Measurements from ENCODE around the gene TNXB.

GRCh38 chr6:32076321-32076809, 32.8 kb downstream of the TNXB start:
- TF ChIP-seq EZH2 (IDR thresholded peaks at IDR 0.05; ENCODE audit: borderline replicate concordance, insufficient read depth, low read length, poor library complexity, severe bottlenecking) (no peak), CTCF (IDR thresholded peaks at IDR 0.05; ENCODE audit: poor library complexity, severe bottlenecking) (no peak), MXI1 (conservative IDR thresholded peaks at IDR 0.05; ENCODE audit: poor library complexity, severe bottlenecking) (no peak), REST (IDR thresholded peaks at IDR 0.05; ENCODE audit: borderline replicate concordance) (no peak), TAF1 (IDR thresholded peaks at IDR 0.05; ENCODE audit: low read depth) (no peak), EP300 (conservative IDR thresholded peaks at IDR 0.05; ENCODE audit: poor library complexity, severe bottlenecking) (no peak), POLR2AphosphoS5 (IDR thresholded peaks at IDR 0.05) (no peak)

All from neural cell (in vitro differentiated cells).